GM18907 (cell line): ENCODE results near the gene SLC26A1.

ENCODE experiments used
- ATAC-seq: cut with Tn5 transposase; IDR thresholded peaks from one replicate; pipeline ENCODE4 v1.9.1; 2021; ENCODE audit warnings: mild to moderate bottlenecking, moderate library complexity; ENCODE audit not compliant: unreplicated experiment

SLC26A1 gene

DNA sequence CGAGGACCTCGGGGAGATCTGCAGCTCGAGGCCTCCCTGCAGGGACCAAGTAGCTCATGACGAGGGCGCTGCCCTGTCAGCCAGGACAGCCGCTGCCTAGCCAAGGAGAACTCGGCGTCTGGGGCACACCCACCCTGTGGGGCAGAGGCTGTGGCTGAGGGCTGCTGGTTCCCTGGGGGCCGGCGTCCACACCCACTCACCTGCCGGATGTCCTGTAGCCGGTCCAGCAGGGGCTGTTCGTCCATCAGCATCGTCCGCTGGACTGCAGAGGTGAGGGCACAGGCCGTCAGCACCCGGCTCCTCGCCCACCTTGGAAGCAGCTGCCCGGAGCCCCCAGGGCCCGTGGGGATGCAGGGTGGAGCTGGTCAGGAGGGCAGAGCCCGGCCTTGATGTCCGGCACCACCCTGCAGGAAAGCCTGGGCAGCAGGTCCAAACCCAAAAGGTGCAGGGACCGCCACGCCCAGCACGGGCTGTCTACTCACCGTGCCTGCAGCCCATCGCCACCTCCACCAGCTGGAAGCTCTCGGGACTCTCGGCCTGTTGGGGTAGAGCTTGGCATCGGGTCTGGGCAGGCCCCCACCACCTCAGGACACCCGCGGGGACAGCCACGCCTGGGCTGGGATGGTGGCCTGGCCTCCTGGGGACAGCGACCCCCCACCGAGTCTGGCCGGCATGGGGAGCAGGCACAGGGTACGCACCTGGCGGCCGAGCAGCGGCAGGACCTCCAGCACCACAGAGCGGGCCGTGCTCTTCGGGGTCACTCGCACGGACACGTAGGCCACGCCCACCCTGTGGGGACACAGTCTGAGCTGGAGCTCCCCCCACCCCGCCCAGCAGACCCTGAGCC, 26.7 kb downstream of the SLC26A1 start:
- ATAC-seq, result no peak

DNA sequence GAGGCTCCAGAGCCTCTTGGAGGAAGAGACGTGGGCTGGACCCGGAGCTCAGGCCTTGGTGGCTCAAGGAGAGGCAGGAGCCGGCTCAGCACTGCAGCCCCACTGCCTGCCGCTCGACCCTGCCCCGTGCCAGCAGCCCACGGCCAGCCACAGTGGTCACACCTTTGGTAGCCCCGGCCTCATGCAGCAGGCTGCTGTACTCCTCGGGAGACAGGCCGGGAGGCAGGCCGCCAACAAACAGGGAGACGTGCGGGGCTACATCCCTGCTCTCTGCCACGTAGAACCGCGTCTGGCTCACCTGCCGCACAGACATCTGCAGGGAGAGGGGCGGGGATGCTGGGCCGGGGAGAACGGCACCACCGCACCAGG, 27.5 kb downstream of the SLC26A1 start:
- no peak for ATAC-seq

DNA sequence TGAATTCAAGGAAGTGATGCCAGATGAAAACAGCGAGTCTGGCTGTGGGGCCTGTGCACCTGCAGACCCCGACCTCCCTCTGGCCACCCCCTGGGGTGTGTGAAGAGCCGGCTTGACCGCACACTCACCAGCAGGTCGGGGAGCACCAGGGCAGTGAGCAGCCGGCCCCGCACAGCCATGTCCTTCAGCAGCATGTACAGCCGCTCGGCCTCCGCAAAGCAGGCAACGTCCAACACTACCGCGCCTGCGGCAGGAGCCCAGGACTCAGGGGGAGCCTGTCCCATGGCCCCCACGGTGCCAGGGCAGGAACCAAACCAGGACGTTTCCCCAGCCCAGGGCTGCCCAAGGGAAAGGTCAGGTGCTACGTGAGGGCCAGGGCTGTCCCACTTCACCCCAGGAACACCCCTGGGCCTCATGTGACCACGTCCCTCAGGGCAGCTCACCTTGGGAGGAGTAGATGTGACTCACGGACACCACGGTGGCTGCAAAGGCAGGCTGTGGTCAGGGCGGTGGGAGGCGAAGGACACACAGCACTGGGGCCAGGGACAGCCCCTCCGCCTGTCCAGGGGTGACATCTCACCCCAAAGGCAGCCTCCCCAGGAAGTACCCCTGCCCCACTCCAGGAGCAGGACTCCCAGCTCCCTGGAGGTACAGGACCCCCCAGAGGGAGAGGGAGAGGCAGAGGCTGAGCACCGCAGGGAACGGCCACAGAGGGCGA, 28.0 kb downstream of the SLC26A1 start:
- ATAC-seq, result no peak

DNA sequence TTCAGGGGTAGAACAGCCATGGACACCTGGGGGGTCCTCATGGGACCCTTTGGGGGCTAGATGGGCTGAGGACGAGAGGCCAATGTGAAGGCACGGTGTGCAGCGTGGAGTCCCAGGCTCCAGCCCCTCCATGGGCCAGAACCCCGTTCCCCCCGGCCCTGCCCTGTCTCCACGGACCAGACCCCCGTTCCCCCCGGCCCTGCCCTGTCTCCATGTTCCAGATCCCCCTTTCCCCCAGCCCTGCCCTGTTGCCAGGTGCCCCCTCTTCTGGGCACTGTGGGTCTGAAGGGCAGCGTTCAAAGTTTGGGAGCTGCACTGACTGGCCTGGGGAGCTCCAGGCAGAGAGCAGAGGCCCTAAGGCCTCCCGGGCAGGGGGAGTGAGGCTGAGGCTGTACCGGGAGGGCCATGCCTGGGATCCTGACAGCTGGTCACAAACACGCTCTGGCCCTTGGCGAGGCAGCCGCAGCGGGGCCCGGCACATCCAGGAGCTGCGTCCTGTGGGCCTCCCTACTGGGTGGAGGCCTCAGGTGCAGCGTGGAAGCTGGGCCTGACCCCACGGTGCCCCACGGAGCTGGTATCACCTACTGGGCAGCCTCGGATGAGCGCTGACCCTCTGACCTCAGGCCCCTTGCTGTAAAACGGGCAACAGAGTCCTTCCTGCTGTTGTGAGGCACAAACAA, 28.7 kb downstream of the SLC26A1 start:
- no peak for ATAC-seq

DNA sequence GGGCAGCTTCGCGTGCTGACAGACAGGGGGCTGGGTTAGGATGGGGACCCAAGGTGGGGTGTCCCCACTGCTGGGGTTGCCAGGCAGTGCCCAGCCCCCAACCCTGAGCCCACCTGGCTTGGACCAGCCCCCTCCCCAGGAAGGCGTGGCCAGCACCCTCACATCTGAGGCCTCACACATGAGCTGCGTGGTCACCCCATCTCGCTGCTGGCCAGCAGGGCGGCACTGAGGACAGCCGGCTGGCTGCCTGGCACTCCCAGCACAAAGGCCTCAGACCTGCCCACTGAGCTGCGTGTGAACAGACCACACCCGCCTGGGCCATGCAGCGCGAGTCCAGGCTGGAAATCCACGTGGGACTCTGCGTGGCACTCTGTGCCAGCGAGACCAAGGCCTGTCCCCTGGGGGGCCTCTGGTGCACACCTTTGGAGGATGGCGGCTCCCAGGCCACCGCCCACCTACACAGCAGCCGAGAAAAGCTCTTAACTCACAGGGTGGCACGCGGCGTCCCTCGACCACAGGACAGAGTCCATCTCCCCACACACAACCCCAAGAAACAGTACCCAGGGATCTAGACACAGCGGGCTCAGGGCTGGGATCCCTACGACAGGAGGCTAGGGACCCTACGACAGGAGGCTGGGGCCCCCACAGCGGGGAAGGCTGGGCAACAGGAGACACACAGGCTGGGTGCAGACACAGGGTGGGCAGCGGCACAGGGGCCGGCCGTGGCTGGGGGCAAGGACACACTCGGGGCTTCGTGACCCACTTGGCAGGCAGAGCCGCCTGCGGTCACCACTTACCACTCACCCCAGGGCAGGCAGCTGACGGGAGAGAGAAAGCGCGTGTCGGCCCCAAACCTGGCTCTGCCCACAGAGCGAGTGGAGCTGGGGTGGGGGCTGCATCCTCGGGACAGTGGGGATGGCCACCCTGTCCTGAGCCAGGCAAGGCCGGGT, 29.7 kb downstream of the SLC26A1 start:
- ATAC-seq, result no peak

DNA sequence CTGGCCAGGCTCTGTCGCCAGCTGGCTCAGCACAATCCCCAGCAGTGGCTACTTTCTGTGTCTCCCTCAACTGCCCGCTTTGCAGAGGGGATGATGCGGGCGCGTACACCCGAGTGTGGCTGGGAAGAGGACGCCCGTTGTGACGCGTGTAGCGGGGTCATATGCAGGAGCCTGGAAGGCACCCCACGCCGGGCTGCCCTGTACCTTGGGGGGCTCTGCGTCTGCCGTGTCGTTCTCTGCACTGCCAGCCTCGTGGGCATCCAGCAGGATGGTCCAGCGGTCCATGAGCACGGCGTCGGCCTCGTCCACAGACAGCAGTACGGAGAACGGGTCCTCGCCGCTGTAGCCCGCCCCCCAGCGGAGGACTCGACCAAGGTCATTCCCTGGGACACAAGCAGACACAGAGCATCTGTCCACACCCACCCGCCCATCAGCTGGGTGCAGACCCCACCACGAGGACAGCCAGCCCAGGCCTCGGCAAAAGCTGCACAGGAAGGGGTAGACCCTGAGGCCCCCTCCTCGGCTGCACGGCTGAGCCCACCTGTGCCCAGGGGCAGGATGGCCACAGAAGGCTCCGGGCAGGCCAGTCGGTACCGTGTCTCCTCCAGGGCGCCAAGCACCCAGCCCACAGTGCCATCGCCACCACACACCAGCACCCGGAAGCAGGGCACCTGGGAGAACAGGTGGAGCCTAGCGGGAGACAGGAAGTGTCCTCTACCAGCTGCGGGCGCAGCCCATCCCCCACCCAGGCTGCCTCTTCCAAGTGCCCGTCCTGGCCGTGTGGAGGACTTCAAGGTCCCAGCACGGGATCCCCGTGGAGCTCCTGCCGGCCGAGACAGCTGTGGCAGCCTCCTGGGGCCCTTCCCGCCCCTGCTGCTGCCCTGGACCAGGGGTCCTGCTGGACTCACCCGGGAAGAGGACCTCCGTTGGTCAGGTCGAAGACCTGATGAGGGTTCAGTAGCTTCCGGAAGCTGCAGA, 30.7 kb downstream of the SLC26A1 start:
- ATAC-seq, result no peak

DNA sequence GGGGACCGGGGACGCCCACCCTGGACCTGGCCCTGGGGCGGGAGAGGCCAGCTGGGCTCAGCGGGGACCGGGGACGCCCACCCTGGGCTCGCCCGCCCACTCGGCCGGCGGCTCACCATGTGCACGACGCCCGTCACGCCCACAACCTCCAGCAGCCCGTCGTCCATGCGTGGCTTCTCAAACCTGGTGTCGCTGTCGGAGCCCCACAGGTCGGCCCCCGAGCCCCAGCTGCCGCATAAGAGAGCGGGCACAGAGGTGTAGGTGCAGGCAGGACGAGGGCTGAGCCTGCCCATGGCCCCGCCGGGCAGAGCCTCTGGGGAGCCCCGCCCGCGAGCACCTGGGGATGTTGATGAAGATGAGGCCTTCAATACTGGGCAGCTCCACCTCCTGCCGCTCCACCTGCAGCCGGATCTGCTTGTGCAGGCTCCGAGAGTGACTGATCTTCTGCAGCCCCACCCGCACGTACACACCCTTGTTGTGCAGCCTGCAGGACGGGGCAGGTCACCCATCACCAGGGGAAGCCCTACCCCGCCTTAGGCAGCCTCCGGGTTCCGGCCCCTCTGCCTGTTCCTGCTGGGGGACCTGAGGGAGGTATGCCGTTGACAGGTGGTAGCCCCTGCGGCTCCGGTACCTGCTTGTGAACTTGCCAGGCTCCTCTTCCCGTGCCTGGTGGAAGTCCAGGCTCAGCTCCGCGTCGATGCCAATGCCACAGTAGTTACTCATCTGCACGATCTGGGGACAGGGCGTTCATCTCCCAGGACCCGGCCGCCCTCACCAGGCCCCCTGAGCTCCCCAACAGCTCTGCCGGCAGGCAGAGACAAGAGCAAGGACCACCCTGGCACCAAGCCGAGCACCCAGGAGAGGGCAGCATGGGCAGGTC, 31.6 kb downstream of the SLC26A1 start:
- no peak for ATAC-seq

DNA sequence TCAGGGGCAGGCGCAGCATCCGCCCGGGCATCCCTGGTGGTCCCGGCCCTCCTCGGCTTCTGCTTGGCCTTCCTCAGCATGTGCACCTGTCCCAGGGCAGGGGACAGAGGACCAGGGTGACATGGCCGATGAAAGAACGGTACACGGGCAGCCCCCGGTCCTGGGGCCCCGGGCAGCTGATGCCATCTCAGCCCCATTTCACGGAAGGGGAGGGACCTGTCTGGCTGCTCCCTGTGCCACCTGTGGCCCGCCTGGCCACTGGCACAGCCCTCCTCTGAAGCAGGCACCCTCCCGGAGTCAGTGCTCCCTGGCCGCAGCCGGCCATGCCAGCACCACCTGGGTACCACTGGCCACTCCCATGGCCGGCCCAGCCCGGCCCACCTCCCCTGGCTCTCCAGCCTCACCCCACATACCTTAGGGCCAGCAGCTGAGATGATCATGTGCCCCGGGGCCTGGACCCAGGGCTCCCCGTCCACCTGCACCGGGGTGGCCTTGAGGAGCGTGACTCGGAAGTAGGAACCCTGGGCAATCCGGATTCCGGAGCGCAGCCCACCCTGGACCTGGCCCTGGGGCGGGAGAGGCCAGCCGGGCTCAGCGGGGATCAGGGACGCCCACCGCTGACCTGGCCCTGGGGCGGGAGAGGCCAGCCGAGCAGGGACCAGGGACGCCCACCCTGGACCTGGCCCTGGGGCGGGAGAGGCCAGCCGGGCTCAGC, 32.4 kb downstream of the SLC26A1 start:
- ATAC-seq, result no peak

DNA sequence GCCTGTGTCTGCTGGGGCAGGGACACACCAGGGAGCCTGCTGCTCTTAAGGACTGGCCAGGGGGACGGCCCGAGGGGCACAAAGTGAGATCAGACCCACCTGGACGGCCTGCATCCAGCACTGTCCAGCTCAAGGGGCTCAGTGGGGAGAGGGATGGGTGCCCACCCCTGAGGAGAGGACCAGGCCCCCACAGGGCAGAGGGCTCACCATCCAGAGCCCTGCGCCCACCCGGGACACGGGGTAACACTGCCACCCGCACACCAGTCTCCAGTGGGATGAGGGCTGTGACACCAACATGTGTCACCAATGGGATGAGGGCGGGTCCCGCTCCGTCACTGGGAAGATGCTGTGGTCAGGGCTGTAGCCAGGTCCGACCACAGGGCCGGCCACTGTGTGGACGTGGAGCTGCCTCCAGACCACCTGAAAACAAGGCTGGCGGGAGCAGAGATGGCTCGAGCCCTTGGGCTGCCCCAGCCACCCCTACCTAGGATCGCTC, 33.0 kb downstream of the SLC26A1 start:
- ATAC-seq, result no peak

DNA sequence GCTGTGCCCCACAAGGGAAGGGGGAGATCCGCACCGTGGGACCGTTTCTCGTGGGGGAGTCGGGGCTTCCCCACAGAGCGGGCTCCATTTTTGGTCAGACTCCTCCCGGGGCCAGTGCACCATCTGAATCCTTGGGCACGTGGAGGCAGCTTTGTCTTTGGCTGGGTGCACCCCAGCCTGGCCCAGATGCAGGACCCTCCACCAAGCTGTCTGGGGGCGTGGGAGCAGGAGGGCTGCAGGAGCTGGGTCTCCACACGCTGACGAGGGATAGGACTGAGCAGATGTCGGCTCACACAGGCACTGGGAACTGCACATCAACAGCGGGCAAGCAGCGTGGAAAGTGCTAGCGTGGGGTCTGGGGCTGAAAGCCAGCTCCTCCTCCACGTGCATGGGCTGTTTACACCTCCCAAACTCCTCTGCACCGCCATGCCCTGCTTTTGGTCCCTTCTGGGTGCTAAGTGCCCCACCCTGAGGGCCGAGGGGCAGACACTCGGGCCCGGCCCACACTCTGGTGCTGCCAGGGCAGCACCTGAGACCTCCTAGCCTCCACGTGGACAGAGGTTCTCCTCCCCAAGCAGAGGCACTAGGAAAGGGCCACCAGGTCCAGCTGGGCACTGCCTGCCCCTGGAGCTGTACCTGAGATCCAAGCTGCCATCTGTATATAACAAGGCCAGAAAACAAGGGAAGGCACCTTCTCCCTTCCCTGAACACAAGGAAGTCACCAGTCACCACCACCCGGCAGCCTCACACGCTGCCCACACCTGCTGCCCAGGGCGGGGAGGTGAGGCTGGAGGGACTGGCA, 33.7 kb downstream of the SLC26A1 start:
- no peak for ATAC-seq

DNA sequence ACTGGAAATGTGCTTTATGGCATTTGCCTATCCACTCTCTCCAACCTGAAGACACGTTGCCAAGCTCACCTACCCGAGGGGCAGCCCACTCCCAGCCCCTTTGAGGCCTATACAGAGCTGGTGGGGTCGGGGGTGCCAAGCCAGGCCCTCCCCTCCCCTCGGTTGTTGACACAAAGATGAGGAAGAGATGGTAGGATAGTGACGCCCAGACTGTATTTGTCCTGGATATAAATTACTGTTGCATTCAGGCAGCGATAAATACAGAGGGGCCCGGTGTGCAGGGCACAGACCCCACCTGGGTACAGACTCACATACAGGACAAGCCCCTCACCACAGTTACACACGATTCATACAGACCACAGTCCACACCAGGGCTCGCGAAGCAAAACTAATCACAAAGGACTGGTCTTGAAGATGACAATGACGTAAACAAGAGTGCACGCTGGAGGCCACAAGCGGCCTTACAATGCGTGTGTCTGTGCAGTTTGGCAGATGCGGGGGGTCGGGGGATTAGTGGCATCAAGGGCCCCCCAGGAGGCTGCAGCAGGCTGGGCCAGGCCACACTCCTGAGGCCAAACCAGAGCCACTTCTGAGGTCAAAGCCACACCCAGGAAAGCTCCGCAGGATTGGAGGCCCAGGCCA, 34.4 kb downstream of the SLC26A1 start:
- ATAC-seq, result no peak

DNA sequence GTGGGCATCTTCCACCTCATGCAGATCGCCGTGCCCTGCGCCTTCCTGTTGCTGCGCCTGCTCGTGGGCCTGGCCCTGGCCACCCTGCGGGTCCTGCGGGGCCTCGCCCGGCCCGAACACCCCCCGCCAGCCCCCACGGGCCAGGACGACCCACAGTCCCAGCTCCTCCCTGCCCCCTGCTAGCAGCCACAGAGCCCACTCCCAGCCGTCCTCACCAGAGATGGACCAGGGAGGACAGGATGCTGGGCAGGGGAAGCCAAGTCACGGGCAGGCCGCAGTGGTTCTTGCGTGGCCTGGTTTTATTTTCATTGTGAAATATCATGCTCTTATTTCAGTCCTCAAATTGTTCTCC, 34.9 kb downstream of the SLC26A1 start:
- no peak for ATAC-seq

DNA sequence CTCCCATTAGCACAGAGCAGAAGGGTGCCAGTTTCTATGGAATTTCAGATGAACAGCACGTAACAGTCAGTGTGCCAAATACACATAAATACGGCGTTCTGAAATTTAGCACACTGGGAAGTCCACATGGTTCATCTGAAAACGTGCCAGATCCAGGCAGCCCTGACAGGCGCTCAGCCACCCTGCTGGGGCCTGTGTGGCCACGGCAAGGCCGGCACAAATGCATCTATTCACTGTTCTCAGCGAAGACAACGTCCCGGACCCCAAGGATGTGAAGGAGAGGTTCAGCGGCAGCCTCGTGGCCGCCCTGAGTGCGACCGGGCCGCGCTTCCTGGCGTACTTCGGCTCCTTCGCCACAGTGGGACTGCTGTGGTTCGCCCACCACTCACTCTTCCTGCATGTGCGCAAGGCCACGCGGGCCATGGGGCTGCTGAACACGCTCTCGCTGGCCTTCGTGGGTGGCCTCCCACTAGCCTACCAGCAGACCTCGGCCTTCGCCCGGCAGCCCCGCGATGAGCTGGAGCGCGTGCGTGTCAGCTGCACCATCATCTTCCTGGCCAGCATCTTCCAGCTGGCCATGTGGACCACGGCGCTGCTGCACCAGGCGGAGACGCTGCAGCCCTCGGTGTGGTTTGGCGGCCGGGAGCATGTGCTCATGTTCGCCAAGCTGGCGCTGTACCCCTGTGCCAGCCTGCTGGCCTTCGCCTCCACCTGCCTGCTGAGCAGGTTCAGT, 35.5 kb downstream of the SLC26A1 start:
- no peak for ATAC-seq

DNA sequence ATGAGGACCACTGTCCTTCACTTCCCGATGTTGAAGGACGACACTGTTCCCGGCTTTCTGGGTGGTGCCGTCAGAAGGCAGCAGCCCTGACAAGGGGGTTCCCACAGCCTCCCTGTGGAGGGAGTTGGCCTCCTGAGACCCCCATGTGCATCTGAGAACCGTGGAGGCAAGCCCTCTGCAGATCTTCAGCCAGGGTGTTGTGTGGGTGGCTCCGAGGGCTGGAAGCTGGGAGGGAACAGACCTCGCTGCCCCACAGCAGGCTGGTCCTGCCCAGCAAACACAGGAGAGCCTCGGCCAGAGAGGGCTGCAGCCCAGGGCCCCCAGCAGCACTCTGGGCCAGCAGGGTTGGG, 36.0 kb downstream of the SLC26A1 start:
- no peak for ATAC-seq

DNA sequence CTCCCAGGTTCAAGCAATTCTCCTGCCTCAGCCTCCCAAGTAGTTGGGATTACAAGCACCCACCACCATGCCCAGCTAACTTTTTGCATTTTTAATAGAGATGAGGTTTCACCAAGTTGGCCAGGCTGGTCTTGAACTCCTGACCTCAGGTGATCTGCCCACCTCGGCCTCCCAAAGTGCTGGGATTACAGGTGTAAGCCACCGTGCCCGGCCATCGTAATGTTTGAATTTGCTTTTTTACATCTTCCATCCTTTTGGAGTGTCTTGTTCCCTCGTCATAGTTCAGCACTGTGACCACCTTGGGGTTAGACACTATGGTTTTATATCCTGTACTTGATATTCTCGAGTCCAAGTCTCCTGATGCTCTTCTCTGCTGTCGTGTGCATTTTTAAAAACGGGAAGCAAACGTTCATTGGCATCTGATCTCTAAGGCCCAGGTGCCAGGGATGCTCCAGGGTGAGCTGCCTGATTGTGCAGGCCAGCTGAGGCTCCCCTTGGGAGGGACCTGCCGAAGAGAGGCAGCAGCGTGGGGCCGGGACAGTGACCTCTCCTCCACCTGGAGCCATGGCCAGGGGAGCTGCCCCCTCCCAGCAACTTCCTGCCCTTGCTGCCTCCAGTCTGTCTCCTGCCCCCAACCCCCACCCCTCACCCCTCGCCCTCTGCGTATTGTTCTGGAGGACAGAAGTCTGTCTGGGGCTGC, 36.5 kb downstream of the SLC26A1 start:
- no peak for ATAC-seq
